ENCODE measurements around the gene ARID1B. TPM values are rescaled to one million over a fixed set of nuclear protein-coding genes. Genes with fewer than 3 reads are reported as not detected.
"Not testable (repeated sequence)": the region's sequence is repeated elsewhere in the genome, so short reads cannot be mapped to it uniquely, and the experiment has no call there.

The ARID1B gene
- total RNA-seq, 4 donors from 2014 or later: 70.5 to 135 (median 78.2) TPM

- no peak for DNase-seq (ENCODE audit: low spot score)
- TF ChIP-seq CTCF (IDR thresholded peaks at IDR 0.05): no peak
- no peak for ATAC-seq (ENCODE audit: low FRiP score)
Measured at GRCh38 chr6:156943166-156943565, 166.0 kb downstream of the ARID1B start.

DNA sequence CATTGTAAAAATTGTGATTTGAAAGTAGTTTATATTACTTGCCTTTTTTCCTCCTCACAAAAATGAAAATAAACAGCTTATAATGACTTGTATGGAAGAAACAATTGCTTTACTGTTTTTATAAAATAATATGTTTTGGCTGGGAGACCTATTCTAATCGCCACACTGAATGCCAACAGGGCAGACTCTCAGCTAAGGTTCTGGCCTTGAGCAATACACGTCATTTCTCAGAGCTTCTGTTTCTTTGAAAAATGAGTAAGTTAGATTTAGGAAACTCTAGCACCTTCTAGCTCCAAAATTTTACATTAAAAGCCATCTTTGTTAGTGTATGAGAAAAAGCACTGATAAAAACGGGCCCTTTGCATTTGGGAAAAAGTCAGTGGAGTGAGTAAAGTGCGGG, 166.6 kb downstream of the ARID1B start:
- TF ChIP-seq CTCF (IDR thresholded peaks at IDR 0.05): no peak
- DNase-seq (ENCODE audit: low spot score): no peak
- ATAC-seq (ENCODE audit: low FRiP score): no peak

DNA sequence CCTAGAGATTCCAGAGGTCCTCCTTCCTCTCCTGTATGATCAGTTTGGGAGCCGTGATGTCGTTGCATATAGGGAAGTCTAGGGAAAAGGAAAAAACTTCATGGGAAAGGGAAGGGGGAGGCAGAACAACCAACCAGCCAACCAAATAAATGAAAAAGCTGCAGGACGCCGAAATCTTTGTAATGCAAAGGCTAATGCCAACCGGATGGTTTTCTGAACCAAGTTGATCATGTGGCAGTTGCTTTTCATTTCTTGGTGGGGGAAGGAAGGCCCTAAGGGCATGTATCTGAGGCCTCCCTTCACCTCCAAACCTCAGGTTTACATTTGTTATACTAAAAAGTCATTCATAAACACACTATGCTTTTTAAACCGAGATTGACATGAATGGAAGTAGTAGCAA, 167.2 kb downstream of the ARID1B start:
- DNase-seq (ENCODE audit: low spot score) (no peak), ATAC-seq (ENCODE audit: low FRiP score) (no peak)
- TF ChIP-seq CTCF (IDR thresholded peaks at IDR 0.05): no peak

- DNase-seq (ENCODE audit: low spot score); ATAC-seq (ENCODE audit: low FRiP score): not testable (repeated sequence)
Measured at GRCh38 chr6:156945789-156946172, 168.6 kb downstream of the ARID1B start.

GRCh38 chr6:156946370-156946936, 169.3 kb downstream of the ARID1B start:
- no peak for TF ChIP-seq CTCF (IDR thresholded peaks at IDR 0.05)
- DNase-seq (ENCODE audit: low spot score) (no peak), ATAC-seq (ENCODE audit: low FRiP score) (no peak)

- no peak for DNase-seq (ENCODE audit: low spot score)
- TF ChIP-seq CTCF (IDR thresholded peaks at IDR 0.05): no peak
- no peak for ATAC-seq (ENCODE audit: low FRiP score)
Measured at GRCh38 chr6:156948277-156948676, 171.1 kb downstream of the ARID1B start.

DNA sequence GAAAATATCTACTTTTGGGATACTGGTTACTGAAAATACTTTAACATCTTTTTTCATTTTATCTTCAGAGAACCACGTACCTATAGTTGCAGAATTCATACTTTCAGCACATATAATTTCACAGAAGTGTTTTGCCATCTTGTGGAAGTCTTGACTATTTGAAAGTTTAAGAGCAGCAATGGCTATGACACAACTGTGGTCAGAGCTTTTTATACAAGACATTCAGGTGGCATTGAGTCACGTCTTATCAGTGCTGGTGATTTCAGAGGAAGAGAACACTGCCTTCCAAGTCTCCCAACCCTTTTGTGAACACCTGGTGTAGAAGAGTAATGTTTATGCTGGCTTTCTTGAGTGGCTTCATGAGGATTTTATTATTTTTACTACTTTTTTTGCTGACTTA, 171.6 kb downstream of the ARID1B start:
- no peak for ATAC-seq (ENCODE audit: low FRiP score)
- TF ChIP-seq CTCF (IDR thresholded peaks at IDR 0.05): no peak
- DNase-seq (ENCODE audit: low spot score): no peak

GRCh38 chr6:156949376-156949775, 172.2 kb downstream of the ARID1B start:
- DNase-seq (ENCODE audit: low spot score) (no peak), ATAC-seq (ENCODE audit: low FRiP score) (peak; percentile 60)
- TF ChIP-seq CTCF (IDR thresholded peaks at IDR 0.05): no peak
